ENCODE results near the gene KRT83.
"Not testable (repeated sequence)": the region's sequence is repeated elsewhere in the genome, so short reads cannot be mapped to it uniquely, and the experiment has no call there.

KRT83 gene

DNA sequence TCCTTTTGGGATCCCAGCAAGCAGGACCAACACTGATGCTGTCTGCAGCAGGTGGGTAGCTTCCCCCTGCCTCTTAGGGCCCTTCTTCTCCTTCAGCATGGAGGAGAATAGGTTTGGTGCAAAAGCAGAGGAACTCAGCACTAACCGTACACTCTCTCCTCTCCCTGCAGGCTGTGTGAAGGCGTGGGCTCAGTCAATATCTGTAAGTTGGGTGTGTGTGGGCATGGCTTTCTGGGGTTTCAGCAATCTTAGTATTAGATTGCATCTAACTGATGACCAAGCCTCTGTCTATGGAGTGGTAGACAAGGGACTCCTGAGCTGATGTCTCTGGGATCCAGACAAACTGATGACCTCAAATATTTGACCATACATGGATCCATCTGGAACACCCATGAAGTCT lies 31.8 kb upstream of the KRT83 start:
- no peak for DNase-seq

DNA sequence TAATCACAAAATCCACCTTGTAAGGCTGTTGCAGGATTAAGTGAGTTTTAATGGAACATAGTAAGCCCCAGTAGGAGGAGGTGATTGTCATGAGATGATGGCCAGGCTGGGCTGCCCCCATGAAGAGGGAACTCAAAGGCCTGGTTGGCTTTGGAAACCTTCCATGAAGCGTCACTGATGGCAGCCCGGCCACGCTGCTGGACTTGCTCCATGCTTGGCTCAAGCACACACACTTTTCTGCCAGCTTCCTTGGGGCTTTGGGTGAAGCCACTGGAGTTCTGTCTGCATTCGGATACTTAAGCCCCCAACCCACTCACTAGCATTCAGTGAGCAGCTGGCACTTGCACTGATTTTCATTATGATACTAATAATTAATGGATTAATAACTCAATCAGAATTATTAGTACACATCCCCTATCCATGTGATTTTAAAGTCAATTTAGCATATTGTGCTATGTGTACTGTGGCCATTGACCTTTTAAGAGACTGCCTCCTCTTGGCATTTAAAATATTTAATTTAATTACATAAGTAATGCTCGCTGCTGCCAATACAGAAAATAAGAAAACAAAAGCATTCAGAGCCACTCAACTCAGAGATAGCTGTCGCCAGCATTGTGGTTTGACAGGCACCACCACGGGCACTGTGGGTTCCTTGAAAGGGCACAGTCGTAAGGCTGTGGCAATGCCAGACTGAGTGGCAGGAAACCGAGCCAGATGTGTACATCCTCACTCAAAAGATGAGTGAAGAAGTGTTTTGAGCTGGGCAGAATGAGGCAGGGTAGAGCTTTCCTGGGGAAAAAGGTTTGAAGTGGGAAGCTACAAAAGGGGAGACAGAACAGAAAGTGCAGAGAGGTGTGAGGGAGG lies 30.2 kb upstream of the KRT83 start:
- peak; percentile 54 to 72 for DNase-seq

DNA sequence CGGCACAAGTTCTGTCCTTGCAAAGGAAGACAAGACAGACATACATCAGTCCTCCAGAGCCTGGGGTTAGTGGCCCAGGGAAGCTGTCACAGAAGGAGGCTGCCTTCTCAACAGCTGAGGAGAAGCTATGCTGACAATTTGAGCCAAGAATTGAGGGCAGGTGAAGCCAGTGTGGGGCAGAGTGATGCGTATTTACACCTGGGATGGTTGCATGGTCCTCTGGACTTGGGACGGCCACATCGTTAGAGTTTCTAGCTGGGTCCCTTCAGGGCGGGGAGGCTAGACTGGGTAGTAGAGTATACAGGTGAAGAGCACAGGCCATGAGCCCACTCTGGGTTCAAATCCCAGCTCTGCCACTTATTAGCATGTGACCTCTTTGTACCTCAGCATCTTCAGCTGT lies 29.6 kb upstream of the KRT83 start:
- no peak for DNase-seq

DNA sequence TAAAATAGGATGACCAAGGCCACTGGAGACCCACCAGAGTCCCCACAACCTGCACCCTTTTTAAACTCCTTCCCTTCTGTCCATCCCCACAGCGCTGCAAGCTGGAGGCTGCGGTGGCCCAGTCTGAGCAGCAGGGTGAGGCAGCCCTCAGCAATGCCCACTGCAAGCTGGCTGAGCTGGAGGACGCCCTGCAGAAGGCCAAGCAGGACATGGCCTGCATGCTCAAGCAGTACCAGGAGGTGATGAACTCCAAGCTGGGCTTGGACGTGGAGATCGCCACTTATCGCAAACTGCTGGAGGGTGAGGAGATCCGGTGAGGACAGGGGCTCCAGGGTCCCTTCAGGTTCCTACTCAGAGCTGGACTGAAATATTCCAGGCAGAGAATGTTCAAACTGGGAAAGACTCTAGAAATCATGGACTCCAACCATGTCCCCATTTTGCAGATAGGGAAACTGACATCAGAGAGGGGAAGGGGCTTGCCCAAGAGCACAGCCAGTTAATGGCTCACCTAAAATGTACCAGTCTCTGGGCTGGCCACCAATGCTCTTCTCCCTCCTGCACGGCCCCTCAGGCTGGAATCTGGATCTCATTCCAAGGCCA lies 28.9 kb upstream of the KRT83 start:
- DNase-seq = no peak

- DNase-seq = no peak
Observed at GRCh38 chr12:52349196-52349595, 28.0 kb upstream of the KRT83 start.

DNA sequence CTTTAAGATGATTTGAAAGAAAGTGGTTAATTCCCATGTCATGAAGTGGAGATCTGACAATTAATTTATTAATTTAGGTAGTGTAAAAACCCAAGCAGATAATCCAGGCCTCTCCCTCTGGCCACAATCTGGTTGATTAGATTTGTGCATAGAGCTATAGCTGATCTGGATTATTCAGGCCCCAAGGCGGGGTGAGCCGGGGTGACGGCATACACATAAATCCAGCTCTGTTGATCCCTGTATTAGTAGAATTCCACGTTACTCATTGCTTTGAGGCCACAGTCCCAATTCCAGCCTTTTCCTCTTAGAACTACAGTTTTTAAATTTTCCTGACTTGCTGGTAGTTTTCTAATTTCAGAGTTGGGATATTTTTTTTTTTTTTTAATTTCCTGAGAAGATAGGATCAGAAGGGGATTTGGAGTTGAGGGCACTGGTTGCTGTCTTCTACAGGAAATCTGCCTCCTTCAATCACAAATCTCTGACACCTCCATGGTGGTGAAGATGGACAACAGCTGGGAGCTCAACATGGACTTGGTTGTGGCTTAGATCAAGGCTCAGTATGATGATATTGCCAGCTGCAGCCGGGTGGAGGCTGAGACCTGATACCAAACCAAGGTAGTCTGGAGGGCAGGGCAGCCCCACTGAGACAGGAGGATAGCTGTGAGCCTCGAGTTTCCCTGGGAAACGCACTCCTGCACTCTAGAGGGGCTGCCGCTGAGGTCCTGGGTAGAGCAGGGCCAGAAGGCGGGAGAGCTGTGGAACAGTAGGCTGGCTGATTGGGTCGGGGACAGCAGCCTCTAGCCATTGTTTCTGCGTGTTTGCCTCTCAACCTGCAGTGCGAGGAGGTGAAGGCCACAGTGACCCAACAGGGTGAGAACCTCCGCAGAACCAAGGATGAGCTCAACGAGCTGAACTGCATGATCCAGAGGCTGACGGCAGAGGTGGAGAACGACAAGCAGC lies 26.6 kb upstream of the KRT83 start:
- DNase-seq = no peak

DNA sequence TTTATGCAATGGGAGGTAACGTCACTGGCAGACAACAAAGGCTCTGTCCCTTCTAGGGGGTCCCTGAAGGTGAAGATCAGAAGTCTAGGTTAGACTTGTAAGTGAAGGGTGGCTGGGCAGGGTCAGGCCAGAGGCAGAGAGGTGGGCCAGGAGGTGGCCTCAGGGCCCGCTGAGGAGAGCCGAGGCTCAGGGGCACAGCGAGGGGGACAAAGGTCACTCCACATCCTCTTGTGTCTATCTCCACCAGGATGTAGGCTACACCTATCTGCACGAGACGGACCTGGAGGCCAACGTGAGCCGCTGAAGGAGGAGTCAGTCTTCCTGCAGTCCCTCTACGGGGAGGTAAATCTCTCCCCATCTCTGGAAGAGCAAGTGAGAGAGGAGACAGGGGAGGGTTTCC lies 25.8 kb upstream of the KRT83 start:
- no peak for DNase-seq

DNA sequence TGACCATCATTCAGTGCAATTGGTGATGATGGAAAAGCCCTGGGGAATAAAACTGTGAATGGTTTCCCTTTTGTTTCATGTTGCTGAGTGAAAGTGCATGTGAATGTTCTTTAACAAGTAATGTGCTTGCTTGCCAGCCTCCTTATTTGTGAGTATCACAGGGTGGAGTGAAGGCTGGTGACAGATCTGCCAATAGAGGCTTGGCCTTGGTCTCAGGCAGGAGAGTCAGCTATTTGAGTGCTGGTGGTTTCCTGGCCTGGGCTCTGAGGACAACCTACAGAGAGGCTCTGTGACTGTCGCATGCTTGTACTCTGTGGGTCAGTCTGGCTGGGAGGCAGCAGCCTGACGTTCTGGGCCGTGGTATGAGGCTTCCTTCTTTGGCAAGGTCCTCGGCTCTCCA lies 25.4 kb upstream of the KRT83 start:
- DNase-seq = no peak

- not testable (repeated sequence) for DNase-seq
Observed at GRCh38 chr12:52345041-52345440, 23.8 kb upstream of the KRT83 start.

GRCh38 chr12:52344111-52344510 lies 22.9 kb upstream of the KRT83 start:
- no peak for DNase-seq

- DNase-seq = no peak
Observed at GRCh38 chr12:52343550-52343949, 22.4 kb upstream of the KRT83 start.

DNA sequence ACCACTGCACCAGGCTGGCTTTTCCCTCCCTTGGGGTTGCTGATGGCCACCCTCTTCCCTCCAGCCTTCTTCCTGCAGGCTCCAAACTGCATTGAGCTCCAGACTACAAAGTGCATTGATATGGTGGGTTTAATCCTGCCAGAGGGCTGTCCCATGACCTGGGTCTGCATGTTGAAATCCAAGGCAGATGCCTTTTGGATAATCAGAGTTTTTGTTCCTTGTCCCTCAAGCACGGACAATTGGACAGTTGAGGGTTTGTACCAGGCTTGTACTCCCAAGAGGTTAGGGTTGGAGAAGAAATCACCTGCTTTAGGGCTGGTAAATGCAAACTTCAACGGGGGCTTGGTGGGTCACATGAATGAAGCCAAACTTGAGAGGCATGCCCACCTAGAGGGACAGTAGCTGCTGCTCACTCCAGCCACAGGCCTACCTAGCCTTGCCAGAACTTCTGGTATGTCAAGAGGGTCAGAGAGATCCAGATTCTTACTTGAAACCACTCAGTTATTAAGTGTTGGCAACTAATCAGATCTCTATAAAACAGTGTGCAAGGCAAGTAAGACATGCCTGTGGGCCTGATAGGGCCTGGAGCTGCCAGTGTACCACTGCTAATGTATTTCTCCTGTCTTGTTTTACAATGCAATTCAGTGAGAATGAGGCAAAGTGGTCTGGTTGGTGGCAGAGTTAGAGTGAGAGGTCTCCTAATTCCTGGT lies 21.7 kb upstream of the KRT83 start:
- DNase-seq = no peak

GRCh38 chr12:52341066-52341580 lies 19.9 kb upstream of the KRT83 start:
- no peak for DNase-seq

DNA sequence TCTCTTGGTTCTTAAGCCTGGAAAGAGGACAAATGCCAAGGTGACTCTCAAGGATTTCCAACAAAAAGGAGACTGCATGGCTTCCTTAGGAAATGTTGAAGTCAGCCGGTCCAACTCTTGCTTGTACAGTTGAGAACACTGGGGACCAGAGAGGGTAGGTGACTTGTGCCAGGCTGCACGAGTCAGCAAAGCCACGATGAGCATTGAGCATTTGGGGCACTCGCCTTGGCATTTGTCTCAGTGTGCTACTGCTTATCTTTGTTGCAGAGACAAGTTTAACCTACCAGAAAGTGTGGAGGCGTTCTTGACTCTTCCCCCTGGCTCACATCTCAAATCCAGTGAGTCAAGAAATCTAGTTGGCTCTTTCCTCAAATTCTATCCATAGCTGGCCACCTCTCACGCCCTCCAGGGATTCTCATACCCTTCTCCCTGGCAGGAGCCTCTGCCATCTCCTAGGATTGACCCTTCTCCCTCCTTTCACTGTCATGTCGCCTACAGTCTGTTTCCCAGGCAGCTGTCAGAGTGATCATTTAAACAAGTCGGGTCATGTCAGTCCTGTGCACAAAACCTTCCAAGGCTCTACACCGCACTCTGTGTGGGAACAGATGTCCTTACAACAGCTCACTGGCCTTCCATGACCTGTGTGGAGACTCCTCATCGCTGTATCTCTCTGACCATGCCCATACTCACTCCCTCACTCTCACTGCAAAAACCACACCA lies 17.2 kb upstream of the KRT83 start:
- DNase-seq = no peak

GRCh38 chr12:52337054-52337453 lies 15.9 kb upstream of the KRT83 start:
- DNase-seq = no peak

- DNase-seq = no peak
Observed at GRCh38 chr12:52336641-52337040, 15.4 kb upstream of the KRT83 start.

DNA sequence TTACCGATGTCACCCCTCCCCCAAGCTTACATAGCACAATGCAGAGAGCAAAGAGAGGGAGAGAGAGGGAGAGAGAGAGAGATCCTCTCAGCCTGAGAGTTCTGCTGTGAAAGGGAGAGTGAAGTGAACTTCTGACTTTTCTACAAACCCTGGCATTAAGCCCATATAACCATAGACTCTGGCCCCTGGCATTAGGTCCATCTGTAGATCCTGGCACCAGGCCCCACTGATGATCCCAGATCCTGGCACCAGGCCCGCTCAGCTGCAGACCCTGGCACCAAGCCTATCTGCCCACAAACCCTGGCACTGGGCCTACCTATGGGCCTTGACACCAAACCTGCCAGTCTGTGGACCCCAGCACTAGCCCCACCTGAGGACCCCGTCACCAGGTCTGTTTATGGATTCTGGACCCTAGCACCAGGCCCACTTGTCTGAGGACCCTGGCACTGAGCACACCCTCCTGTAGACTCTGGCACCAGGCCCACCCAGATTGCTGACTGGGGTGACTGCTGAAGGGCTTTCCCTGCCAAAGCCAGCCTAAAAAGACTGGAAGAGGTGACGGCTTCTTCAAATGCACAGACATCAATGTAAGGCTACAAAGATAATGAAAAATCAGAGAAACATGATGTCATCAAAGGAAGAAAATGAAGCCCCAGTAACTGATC lies 14.5 kb upstream of the KRT83 start:
- no peak for DNase-seq

- DNase-seq = no peak
Observed at GRCh38 chr12:52334185-52334584, 13.0 kb upstream of the KRT83 start.

DNA sequence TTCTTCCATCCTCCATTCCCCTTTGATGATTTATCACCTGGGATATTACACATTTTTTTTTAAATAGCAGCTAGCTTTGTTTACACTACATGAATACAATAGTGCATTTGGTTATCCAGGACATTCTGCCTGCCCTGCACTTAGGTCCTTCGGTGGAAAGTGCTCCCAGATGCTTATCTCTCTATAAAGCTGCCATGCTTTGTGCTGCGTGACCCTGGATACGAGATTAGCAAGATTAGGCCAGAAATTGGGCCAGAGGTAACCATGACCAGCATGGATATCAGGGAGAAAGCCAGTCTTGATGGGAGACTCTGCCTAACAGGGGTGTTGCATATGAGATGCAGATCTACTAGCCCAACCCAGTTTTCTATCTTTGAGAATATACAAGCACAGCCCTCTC lies 12.1 kb upstream of the KRT83 start:
- no peak for DNase-seq

GRCh38 chr12:52332381-52332780 lies 11.2 kb upstream of the KRT83 start:
- DNase-seq = no peak

GRCh38 chr12:52331833-52332232 lies 10.6 kb upstream of the KRT83 start:
- no peak for DNase-seq

All from CD4-positive, alpha-beta T cell treated with Interferon alpha-2 for 1 hour (primary cell).